ENCODE data around the gene TMC4.

DNA sequence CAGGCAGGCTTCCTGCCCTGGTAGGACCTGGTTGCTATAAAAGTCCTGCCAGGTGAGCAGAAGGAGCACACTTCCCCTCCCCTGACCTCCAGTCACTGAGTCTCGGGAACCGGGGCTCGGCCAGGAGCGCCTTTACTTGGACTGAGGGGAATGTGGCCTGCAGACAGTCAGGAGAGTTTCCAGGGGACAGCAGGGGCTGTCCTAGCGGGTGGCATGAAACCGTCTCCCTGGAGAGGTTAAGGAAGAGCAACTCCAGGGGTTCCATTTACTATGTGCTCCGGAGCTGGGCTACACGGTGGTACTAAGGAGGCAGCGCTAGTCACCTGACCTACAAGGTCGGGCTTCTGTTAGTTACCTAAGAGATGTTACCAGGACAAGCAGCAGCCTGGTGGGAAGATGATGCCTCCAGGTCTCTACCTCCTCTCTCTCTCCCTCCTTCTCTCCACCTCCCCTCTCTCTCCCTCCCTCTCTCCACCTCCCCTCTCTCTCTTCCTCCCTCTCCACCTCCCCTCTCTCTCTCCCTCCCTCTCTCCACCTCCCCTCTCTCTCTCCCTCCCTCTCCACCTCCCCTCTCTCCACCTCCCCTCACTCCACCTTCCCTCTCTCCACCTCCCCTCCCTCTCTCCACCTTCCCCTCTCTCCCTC, 39.5 kb downstream of the TMC4 start:
- TF ChIP-seq, protein P1, sequence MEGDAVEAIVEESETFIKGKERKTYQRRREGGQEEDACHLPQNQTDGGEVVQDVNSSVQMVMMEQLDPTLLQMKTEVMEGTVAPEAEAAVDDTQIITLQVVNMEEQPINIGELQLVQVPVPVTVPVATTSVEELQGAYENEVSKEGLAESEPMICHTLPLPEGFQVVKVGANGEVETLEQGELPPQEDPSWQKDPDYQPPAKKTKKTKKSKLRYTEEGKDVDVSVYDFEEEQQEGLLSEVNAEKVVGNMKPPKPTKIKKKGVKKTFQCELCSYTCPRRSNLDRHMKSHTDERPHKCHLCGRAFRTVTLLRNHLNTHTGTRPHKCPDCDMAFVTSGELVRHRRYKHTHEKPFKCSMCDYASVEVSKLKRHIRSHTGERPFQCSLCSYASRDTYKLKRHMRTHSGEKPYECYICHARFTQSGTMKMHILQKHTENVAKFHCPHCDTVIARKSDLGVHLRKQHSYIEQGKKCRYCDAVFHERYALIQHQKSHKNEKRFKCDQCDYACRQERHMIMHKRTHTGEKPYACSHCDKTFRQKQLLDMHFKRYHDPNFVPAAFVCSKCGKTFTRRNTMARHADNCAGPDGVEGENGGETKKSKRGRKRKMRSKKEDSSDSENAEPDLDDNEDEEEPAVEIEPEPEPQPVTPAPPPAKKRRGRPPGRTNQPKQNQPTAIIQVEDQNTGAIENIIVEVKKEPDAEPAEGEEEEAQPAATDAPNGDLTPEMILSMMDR (IDR thresholded peaks at IDR 0.05; ENCODE audit: poor library complexity) = no peak
- TF ChIP-seq EZH2phosphoT487 (IDR thresholded peaks at IDR 0.05; ENCODE audit: low read depth, severe bottlenecking, unreplicated experiment) = no peak

Data from hepatocyte (in vitro differentiated cells).